Spleen (tissue), 7 donors: ENCODE results near the gene LYPD3.

Source experiments
- CTCF ChIP-seq, 11 experiments: fragments of 200-600 bp in 7 of 11; fragments of 450-650 bp in 4 of 11; sonication (generic) in 4 of 11; IDR thresholded peaks in 8 of 11; conservative IDR thresholded peaks in 3 of 11; 1 replicate in 7 of 11; 2 replicates in 4 of 11; pipeline versions ENCODE4 v1.4.0 to v1.8.0; 2016 to 2021; ENCODE audit warnings: antibody characterized with exemption in 11 of 11, inconsistent platforms in 4 of 11, mild to moderate bottlenecking in 1 of 11
- POLR2A ChIP-seq, 3 donors: fragments of 450-650 bp; IDR thresholded peaks; one replicate each; pipeline ENCODE4 v1.5.1; 2017; ENCODE audit warnings: antibody characterized with exemption in 3 of 3, mild to moderate bottlenecking in 1 of 3
- POLR2AphosphoS5 ChIP-seq, 3 donors: sonication (generic); formaldehyde crosslinking; IDR thresholded peaks; one replicate each; pipeline ENCODE4 v1.5.1; 2017; ENCODE audit warnings: antibody characterized with exemption in 3 of 3
- donor health status: DM: no; HTN: no; CAD: no; lungs with moderate emphysema.
- donor health status: DM: no; HTN: no; CAD: no.
- donor health status: DM: no; HTN: no; CAD: no.

- TF ChIP-seq POLR2AphosphoS5 (IDR thresholded peaks at IDR 0.05) (peak in 2 of 3 donors; percentile 3 to 8), POLR2A (IDR thresholded peaks at IDR 0.05) (no peak), CTCF (IDR thresholded peaks at IDR 0.05 in 8 of 11, conservative IDR thresholded peaks at IDR 0.05 in 3 of 11) (no peak)
Observed at GRCh38 chr19:43464134-43464775, 1.2 kb downstream of the LYPD3 start.
